ENCODE data around the gene CERS1.

Gene CERS1

DNA sequence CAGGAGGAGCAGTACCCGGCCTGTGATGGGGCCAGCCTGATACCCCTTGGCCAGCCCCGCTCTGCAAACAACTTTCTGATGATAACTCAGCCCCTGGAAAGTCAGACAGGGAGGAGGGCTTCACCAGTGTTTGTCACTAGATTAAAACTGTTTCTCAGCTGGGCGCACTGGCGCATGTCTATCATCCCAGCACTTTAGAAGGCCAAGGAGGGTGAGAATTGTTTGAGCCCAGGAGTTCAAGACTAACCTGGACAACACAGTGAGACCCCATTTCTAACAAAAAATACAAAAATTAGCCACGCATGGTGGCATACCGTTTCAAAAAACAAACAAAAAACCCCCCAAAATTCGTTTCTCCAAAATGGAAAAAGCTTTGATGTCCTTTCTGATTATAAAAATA, 5.5 kb upstream of the CERS1 start:
- H3K4me3 ChIP-seq (ENCODE audit: low read length), result no peak overlapping the region
- H3K9me2 ChIP-seq (replicated peaks; ENCODE audit: control insufficient read depth, low read length), result no peaks in the 10 kb centered on the region
- TF ChIP-seq, protein P1, sequence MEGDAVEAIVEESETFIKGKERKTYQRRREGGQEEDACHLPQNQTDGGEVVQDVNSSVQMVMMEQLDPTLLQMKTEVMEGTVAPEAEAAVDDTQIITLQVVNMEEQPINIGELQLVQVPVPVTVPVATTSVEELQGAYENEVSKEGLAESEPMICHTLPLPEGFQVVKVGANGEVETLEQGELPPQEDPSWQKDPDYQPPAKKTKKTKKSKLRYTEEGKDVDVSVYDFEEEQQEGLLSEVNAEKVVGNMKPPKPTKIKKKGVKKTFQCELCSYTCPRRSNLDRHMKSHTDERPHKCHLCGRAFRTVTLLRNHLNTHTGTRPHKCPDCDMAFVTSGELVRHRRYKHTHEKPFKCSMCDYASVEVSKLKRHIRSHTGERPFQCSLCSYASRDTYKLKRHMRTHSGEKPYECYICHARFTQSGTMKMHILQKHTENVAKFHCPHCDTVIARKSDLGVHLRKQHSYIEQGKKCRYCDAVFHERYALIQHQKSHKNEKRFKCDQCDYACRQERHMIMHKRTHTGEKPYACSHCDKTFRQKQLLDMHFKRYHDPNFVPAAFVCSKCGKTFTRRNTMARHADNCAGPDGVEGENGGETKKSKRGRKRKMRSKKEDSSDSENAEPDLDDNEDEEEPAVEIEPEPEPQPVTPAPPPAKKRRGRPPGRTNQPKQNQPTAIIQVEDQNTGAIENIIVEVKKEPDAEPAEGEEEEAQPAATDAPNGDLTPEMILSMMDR (IDR thresholded peaks at IDR 0.05; ENCODE audit: low read depth, low read length, poor library complexity, severe bottlenecking), result no peak
- no peak for TF ChIP-seq EZH2phosphoT487 (IDR thresholded peaks at IDR 0.05; ENCODE audit: borderline replicate concordance, low read length)
- peaks cover 5% of the 10 kb centered on the region for H3K27me3 ChIP-seq (ENCODE audit: control insufficient read depth, low read length)
- H3K9me3 ChIP-seq (ENCODE audit: control insufficient read depth, insufficient read depth, low read length), result no peaks in the 10 kb centered on the region
- no peaks in the 10 kb centered on the region for H4K20me1 ChIP-seq (ENCODE audit: control insufficient read depth, insufficient read depth, low read depth, low read length)
- H3K27ac ChIP-seq (ENCODE audit: low read depth, low read length), result no peak overlapping the region
- no peaks in the 10 kb centered on the region for H3K4me1 ChIP-seq (ENCODE audit: control insufficient read depth, low read length)
- H3K79me2 ChIP-seq (ENCODE audit: control insufficient read depth, low read length), result no peaks in the 10 kb centered on the region
- H3K4me2 ChIP-seq (ENCODE audit: low read length), result no peak overlapping the region
- H3K36me3 ChIP-seq (ENCODE audit: control insufficient read depth, low read length), result peaks cover 16% of the 10 kb centered on the region
- H3F3A ChIP-seq (ENCODE audit: control insufficient read depth, insufficient read depth), result no peaks in the 10 kb centered on the region

DNA sequence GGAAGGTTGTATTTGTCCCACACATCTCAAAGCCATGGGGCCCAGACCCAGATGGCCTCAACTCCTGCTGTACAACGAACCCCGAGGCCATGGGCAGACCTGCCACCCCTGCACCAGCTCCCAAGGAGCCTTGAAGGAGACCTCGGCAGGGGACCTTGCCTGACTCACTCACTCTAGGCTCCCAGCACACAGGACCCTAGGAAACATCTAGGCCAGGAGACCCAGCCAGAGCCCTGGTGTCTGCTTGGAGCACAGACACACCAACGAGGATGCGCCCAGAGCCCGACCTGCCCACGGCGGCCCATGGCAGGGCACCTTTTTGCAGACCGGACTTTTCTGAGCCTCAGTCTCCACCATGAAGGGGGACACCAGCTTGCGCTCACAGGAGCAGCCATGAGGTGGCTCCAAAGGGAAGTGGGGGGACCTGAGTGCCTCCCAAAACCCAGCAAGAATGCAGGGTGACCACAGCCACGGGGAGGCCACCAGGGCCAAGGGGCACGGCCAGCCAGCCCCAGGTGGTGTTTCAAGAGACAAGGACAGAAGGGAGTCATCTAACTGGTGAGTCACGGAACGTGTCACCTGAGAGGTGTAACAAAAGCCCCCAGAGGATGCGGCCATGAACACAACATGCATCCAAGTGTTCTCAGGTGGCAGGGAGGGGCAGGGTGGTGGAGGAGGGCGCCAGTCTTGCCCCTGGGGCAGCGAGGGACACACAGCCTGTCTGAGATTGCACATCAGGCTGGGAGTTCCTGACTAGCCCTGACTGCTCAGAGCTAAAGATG, 4.9 kb upstream of the CERS1 start:
- no peaks in the 10 kb centered on the region for H3F3A ChIP-seq (ENCODE audit: control insufficient read depth, insufficient read depth)

DNA sequence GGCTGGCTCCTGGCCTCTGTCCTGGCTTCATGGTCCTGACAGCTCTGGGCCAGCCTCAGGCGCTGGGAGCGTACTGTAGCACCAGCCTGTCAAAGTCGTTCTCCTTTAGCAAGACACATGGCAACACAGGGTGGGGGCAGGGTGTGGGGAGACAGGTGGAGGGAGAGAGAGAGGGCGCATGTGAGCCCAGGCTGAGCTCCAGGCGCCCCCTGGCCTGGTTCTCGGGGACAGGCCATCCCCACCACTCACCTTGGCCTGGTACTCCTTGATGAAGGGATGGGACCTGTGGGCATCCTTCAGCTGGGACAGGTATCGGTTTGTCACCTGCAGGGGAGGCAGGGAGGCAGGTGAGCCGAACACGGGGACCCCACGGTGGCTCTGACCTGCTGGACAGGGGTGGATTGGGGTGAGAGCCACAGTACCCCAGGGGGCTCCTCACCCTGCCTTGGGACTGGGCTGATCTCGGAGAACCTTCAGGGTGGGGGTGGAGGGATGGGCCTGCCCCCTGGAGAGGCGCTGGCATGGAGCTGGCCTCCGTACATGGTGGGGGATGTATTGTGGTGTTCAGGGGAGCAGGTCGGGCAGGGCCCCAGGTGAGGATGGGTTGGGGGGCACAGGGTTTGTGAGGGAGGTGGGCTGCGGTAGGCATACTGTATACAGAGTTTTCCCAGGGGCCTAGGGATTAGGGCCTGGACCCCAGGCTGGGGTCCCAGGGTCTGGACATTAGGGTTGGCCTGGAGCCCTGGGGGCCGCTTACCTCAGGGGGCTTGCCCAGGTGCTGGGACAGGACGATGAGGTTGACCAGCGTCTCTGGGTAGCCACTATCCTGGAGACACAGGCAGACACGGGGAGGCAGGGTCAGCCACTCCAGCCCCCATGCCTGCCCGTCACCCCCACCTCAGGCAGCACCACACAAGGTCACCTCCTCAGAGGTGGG, 3.9 kb upstream of the CERS1 start:
- Histone ChIP-seq H3K4me2 (ENCODE audit: low read length) (no peak overlapping the region), H3K9me2 (replicated peaks; ENCODE audit: control insufficient read depth, low read length) (no peaks in the 10 kb centered on the region), H3K4me1 (ENCODE audit: control insufficient read depth, low read length) (peaks cover 7% of the 10 kb centered on the region), H3K9me3 (ENCODE audit: control insufficient read depth, insufficient read depth, low read length) (no peaks in the 10 kb centered on the region), H4K20me1 (ENCODE audit: control insufficient read depth, insufficient read depth, low read depth, low read length) (no peaks in the 10 kb centered on the region), H3F3A (ENCODE audit: control insufficient read depth, insufficient read depth) (no peaks in the 10 kb centered on the region), H3K79me2 (ENCODE audit: control insufficient read depth, low read length) (no peaks in the 10 kb centered on the region), H3K27me3 (ENCODE audit: control insufficient read depth, low read length) (peaks cover 16% of the 10 kb centered on the region), H3K4me3 (ENCODE audit: low read length) (no peak overlapping the region), H3K36me3 (ENCODE audit: control insufficient read depth, low read length) (peaks cover 10% of the 10 kb centered on the region), H3K27ac (ENCODE audit: low read depth, low read length) (no peak overlapping the region)
- TF ChIP-seq, protein P1 (IDR thresholded peaks at IDR 0.05; ENCODE audit: low read depth, low read length, poor library complexity, severe bottlenecking), result no peak
- no peak for TF ChIP-seq EZH2phosphoT487 (IDR thresholded peaks at IDR 0.05; ENCODE audit: borderline replicate concordance, low read length)

More for the DNA sequence above, 4.9 kb upstream of the CERS1 start:
- H3K4me1 ChIP-seq (ENCODE audit: control insufficient read depth, low read length), result no peaks in the 10 kb centered on the region
- TF ChIP-seq, protein P1 (IDR thresholded peaks at IDR 0.05; ENCODE audit: low read depth, low read length, poor library complexity, severe bottlenecking), result no peak
- TF ChIP-seq EZH2phosphoT487 (IDR thresholded peaks at IDR 0.05; ENCODE audit: borderline replicate concordance, low read length), result no peak
- no peak overlapping the region for H3K4me3 ChIP-seq (ENCODE audit: low read length)
- no peaks in the 10 kb centered on the region for H4K20me1 ChIP-seq (ENCODE audit: control insufficient read depth, insufficient read depth, low read depth, low read length)
- peaks cover 13% of the 10 kb centered on the region for H3K36me3 ChIP-seq (ENCODE audit: control insufficient read depth, low read length)
- no peaks in the 10 kb centered on the region for H3K9me2 ChIP-seq (replicated peaks; ENCODE audit: control insufficient read depth, low read length)
- no peak overlapping the region for H3K27ac ChIP-seq (ENCODE audit: low read depth, low read length)
- no peak overlapping the region for H3K4me2 ChIP-seq (ENCODE audit: low read length)
- H3K27me3 ChIP-seq (ENCODE audit: control insufficient read depth, low read length), result peaks cover 8% of the 10 kb centered on the region
- no peaks in the 10 kb centered on the region for H3K79me2 ChIP-seq (ENCODE audit: control insufficient read depth, low read length)
- no peaks in the 10 kb centered on the region for H3K9me3 ChIP-seq (ENCODE audit: control insufficient read depth, insufficient read depth, low read length)

Data from DOHH2 (cell line).